ENCODE data around the gene KRT74.
"Not testable (repeated sequence)": the region's sequence is repeated elsewhere in the genome, so short reads cannot be mapped to it uniquely, and the experiment has no call there.

KRT74 gene

GRCh38 chr12:52601671-52602070 lies 28.0 kb upstream of the KRT74 start:
- DNase-seq: no peak

GRCh38 chr12:52600941-52601481 lies 27.4 kb upstream of the KRT74 start, which contains the start of gene KRT72:
TSS of gene KRT72 (minus strand) at chr12:52601463. CDS start at chr12:52601452, 11 bp downstream.
- no peak for DNase-seq

- no peak for DNase-seq
Measured at GRCh38 chr12:52600475-52600874, 26.8 kb upstream of the KRT74 start.

GRCh38 chr12:52600071-52600470 lies 26.4 kb upstream of the KRT74 start:
- DNase-seq: no peak

- DNase-seq: no peak
Measured at GRCh38 chr12:52598966-52599365, 25.3 kb upstream of the KRT74 start.

- DNase-seq: not testable (repeated sequence)
Measured at GRCh38 chr12:52594237-52594636, 20.6 kb upstream of the KRT74 start.

- DNase-seq: no peak
Measured at GRCh38 chr12:52591521-52591920, 17.9 kb upstream of the KRT74 start.

- no peak for DNase-seq
Measured at GRCh38 chr12:52590021-52590420, 16.4 kb upstream of the KRT74 start.

GRCh38 chr12:52587563-52587962 lies 13.9 kb upstream of the KRT74 start:
- DNase-seq: no peak

- no peak for DNase-seq
Measured at GRCh38 chr12:52585946-52586345, 12.3 kb upstream of the KRT74 start.

GRCh38 chr12:52585066-52585465 lies 11.4 kb upstream of the KRT74 start:
- no peak for DNase-seq

- DNase-seq: no peak
Measured at GRCh38 chr12:52584156-52584682, 10.6 kb upstream of the KRT74 start.

GRCh38 chr12:52582971-52583456 lies 9.4 kb upstream of the KRT74 start:
- peak; percentile 15 for DNase-seq

GRCh38 chr12:52582486-52582885 lies 8.8 kb upstream of the KRT74 start:
- DNase-seq: no peak

GRCh38 chr12:52581481-52581880 lies 7.8 kb upstream of the KRT74 start:
- DNase-seq: no peak

GRCh38 chr12:52581066-52581465 lies 7.4 kb upstream of the KRT74 start:
- DNase-seq: no peak

GRCh38 chr12:52580496-52580895 lies 6.9 kb upstream of the KRT74 start:
- DNase-seq: no peak

GRCh38 chr12:52579468-52580465 lies 6.1 kb upstream of the KRT74 start:
- DNase-seq: no peak

GRCh38 chr12:52578469-52578868 lies 4.8 kb upstream of the KRT74 start:
- no peak for DNase-seq

- no peak for DNase-seq
Measured at GRCh38 chr12:52577316-52577715, 3.7 kb upstream of the KRT74 start.

- DNase-seq: no peak
Measured at GRCh38 chr12:52575948-52576347, 2.3 kb upstream of the KRT74 start.

GRCh38 chr12:52575256-52575655 lies 1.6 kb upstream of the KRT74 start:
- DNase-seq: no peak

GRCh38 chr12:52573306-52573705 lies 337 bp downstream of the KRT74 start:
- DNase-seq: no peak

- no peak for DNase-seq
Measured at GRCh38 chr12:52570511-52570910, 3.1 kb downstream of the KRT74 start.
